HG03095 (cell line): Measurements from ENCODE around the gene CCL16.

ENCODE experiments used
- ATAC-seq: cut with Tn5 transposase; IDR thresholded peaks from one replicate; pipeline ENCODE4 v1.9.1; 2021; ENCODE audit warnings: moderate library complexity; ENCODE audit not compliant: unreplicated experiment

Gene CCL16

GRCh38 chr17:35988164-35988563 lies 6.9 kb upstream of the CCL16 start:
- ATAC-seq: no peak

GRCh38 chr17:35986643-35987042 lies 5.3 kb upstream of the CCL16 start, which contains the start of gene CCL14:
TSS of gene CCL14 (minus strand) at chr17:35986729. CDS start at chr17:35986649, 80 bp downstream.
- ATAC-seq: no peak

- no peak for ATAC-seq
Measured at GRCh38 chr17:35984140-35984539, 2.8 kb upstream of the CCL16 start.

- no peak for ATAC-seq
Measured at GRCh38 chr17:35982409-35983191, 1.3 kb upstream of the CCL16 start.

- ATAC-seq: no peak
Measured at GRCh38 chr17:35981908-35982330, 622 bp upstream of the CCL16 start.

GRCh38 chr17:35978346-35978745 lies 3.0 kb downstream of the CCL16 start:
- ATAC-seq: no peak

- ATAC-seq: no peak
Measured at GRCh38 chr17:35977509-35977908, 3.8 kb downstream of the CCL16 start.

- ATAC-seq: no peak
Measured at GRCh38 chr17:35973333-35974260, 7.7 kb downstream of the CCL16 start.

GRCh38 chr17:35972945-35973332 lies 8.4 kb downstream of the CCL16 start:
- ATAC-seq: no peak

- no peak for ATAC-seq
Measured at GRCh38 chr17:35972535-35972934, 8.8 kb downstream of the CCL16 start.

- no peak for ATAC-seq
Measured at GRCh38 chr17:35972066-35972465, 9.2 kb downstream of the CCL16 start.

- no peak for ATAC-seq
Measured at GRCh38 chr17:35969558-35970380, 11.5 kb downstream of the CCL16 start.

GRCh38 chr17:35968520-35969054 lies 12.7 kb downstream of the CCL16 start:
- no peak for ATAC-seq

GRCh38 chr17:35965272-35965671 lies 16.0 kb downstream of the CCL16 start:
- no peak for ATAC-seq

GRCh38 chr17:35963663-35964062 lies 17.6 kb downstream of the CCL16 start:
- ATAC-seq: no peak

GRCh38 chr17:35953720-35954119 lies 27.6 kb downstream of the CCL16 start:
- no peak for ATAC-seq

- no peak for ATAC-seq
Measured at GRCh38 chr17:35949401-35949800, 31.9 kb downstream of the CCL16 start.

- no peak for ATAC-seq
Measured at GRCh38 chr17:35948092-35948491, 33.2 kb downstream of the CCL16 start.

- no peak for ATAC-seq
Measured at GRCh38 chr17:35947156-35947585, 34.1 kb downstream of the CCL16 start.

- no peak for ATAC-seq
Measured at GRCh38 chr17:35944151-35944550, 37.1 kb downstream of the CCL16 start.

GRCh38 chr17:35943537-35943936 lies 37.8 kb downstream of the CCL16 start, which contains the start of gene LYZL6:
TSS of gene LYZL6 (minus strand) at chr17:35943713. CDS start at chr17:35939356, 4,357 bp downstream.
- no peak for ATAC-seq
